GM21390 (cell line): ENCODE data around the gene VIT.
"Not testable (repeated sequence)": the region's sequence is repeated elsewhere in the genome, so short reads cannot be mapped to it uniquely, and the experiment has no call there.

ENCODE experiments used
- ATAC-seq: cut with Tn5 transposase; IDR thresholded peaks from one replicate; pipeline ENCODE4 v1.9.1; 2021; ENCODE audit not compliant: unreplicated experiment

VIT gene

GRCh38 chr2:36677386-36677785, 19.1 kb upstream of the VIT start:
- ATAC-seq: no peak

GRCh38 chr2:36677996-36678605, 18.4 kb upstream of the VIT start:
- no peak for ATAC-seq

GRCh38 chr2:36678856-36679255, 17.7 kb upstream of the VIT start:
- no peak for ATAC-seq

- no peak for ATAC-seq
Measured at GRCh38 chr2:36680012-36680411, 16.5 kb upstream of the VIT start.

- ATAC-seq: no peak
Measured at GRCh38 chr2:36682562-36682961, 13.9 kb upstream of the VIT start.

- ATAC-seq: no peak
Measured at GRCh38 chr2:36683002-36683401, 13.5 kb upstream of the VIT start.

GRCh38 chr2:36688291-36688690, 8.2 kb upstream of the VIT start:
- not testable (repeated sequence) for ATAC-seq

GRCh38 chr2:36689013-36689412, 7.5 kb upstream of the VIT start:
- not testable (repeated sequence) for ATAC-seq

- no peak for ATAC-seq
Measured at GRCh38 chr2:36692121-36692520, 4.4 kb upstream of the VIT start.

GRCh38 chr2:36693825-36694224, 2.7 kb upstream of the VIT start:
- no peak for ATAC-seq

GRCh38 chr2:36695746-36696415, 626 bp upstream of the VIT start:
- ATAC-seq: no peak

- no peak for ATAC-seq
Measured at GRCh38 chr2:36697424-36698066, 1.0 kb downstream of the VIT start.

GRCh38 chr2:36698993-36699392, 2.5 kb downstream of the VIT start:
- no peak for ATAC-seq

GRCh38 chr2:36700311-36700710, 3.8 kb downstream of the VIT start:
- ATAC-seq: no peak

- no peak for ATAC-seq
Measured at GRCh38 chr2:36701391-36701795, 4.9 kb downstream of the VIT start.

- ATAC-seq: no peak
Measured at GRCh38 chr2:36701918-36702317, 5.4 kb downstream of the VIT start.

GRCh38 chr2:36702781-36703180, 6.3 kb downstream of the VIT start:
- no peak for ATAC-seq

- no peak for ATAC-seq
Measured at GRCh38 chr2:36704475-36705150, 8.1 kb downstream of the VIT start.

GRCh38 chr2:36705326-36706020, 9.0 kb downstream of the VIT start:
- ATAC-seq: no peak

GRCh38 chr2:36706021-36706876, 9.7 kb downstream of the VIT start:
- no peak for ATAC-seq
